GM12878 (cell line): Measurements from ENCODE around the gene PLXNA4. TPM values are rescaled to one million over a fixed set of nuclear protein-coding genes. Genes with fewer than 3 reads are reported as not detected.

Experiments
- ATAC-seq: fragments of 200-7000 bp; cut with Tn5 transposase; 3 replicates; pipeline ENCODE4 v1.9.1; 2020; ENCODE audit warnings: mild to moderate bottlenecking, moderate library complexity
- BruUV-seq: library from RNA; stranded (reverse); fragments of 400-500 nt; replicated peaks from 2 replicates; lab custom pipeline; 2021; lab: Mats Ljungman, UMichigan
- CTCF ChIA-PET: fragments of 300-600 bp; sonication (Branson Sonifier 250); formaldehyde crosslinking; extraction: SDS; loops from one replicate; lab custom pipeline; 2021; ENCODE audit warnings: inconsistent platforms; lab: Yijun Ruan, JAX
- POLR2A ChIA-PET: fragments of 350-600 bp; formaldehyde crosslinking; extraction: SDS; loops from one replicate; lab custom pipeline; 2021; ENCODE audit warnings: inconsistent platforms; lab: Charles Lee
- RAD21 ChIA-PET: fragments of 300-600 bp; sonication (Branson Sonifier 250); formaldehyde crosslinking; loops from one replicate; lab custom pipeline; 2023; ENCODE audit warnings: antibody characterized with exemption; ENCODE audit not compliant: unreplicated experiment; lab: Charles Lee
- SMC1A ChIA-PET: fragments of 300-600 bp; sonication (Branson Sonifier 250); formaldehyde crosslinking; loops from one replicate; lab custom pipeline; 2023; ENCODE audit not compliant: unreplicated experiment, uncharacterized antibody; lab: Charles Lee
- DNase-seq: peaks from one replicate; pipeline ENCODE4 v3.0.0-alpha.2; 2011; ENCODE audit warnings: low read depth, low spot score
- FAIRE-seq: peaks from 3 replicates; lab custom pipeline; 2011; peaks lifted over from hg19 to GRCh38; lab: Jason Lieb, UNC
- H2AFZ ChIP-seq: 2 replicates; pipeline ENCODE4 v1.6.0; 2011; ENCODE audit warnings: low read depth, low read length, control low read depth; ENCODE audit not compliant: control insufficient read depth
- H3K27ac ChIP-seq: 2 replicates; pipeline ENCODE4 v1.5.1; 2011; ENCODE audit warnings: control low read depth; ENCODE audit not compliant: control insufficient read depth, insufficient read depth
- H3K27me3 ChIP-seq, 2 experiments: replicated peaks in 1 of 2; 2 replicates each; pipeline versions ENCODE4 v1.6.0 to v1.6.1; 2011; ENCODE audit warnings: low read length in 1 of 2; ENCODE audit not compliant: control insufficient read depth in 2 of 2, insufficient read depth in 2 of 2
- H3K36me3 ChIP-seq, 2 experiments: 2 replicates each; pipeline ENCODE4 v1.5.1; 2011; ENCODE audit warnings: low read length in 1 of 2; ENCODE audit not compliant: control insufficient read depth in 2 of 2, insufficient read depth in 2 of 2
- H3K4me1 ChIP-seq: 2 replicates; pipeline ENCODE4 v1.6.1; 2011; ENCODE audit warnings: mild to moderate bottlenecking, low read length, moderate library complexity, mixed read lengths; ENCODE audit not compliant: control insufficient read depth, insufficient read depth
- H3K4me2 ChIP-seq: 2 replicates; pipeline ENCODE4 v1.6.0; 2011; ENCODE audit warnings: control low read depth; ENCODE audit not compliant: control insufficient read depth, insufficient read depth
- H3K4me3 ChIP-seq: fragments of 200-600 bp; sonication (generic); 2 replicates; pipeline ENCODE4 v1.5.1; 2016
- H3K79me2 ChIP-seq: 2 replicates; pipeline ENCODE4 v1.6.0; 2011; ENCODE audit warnings: low read length; ENCODE audit not compliant: control insufficient read depth, insufficient read depth
- H3K9ac ChIP-seq: 2 replicates; pipeline ENCODE4 v1.8.0; 2011; ENCODE audit warnings: low read length, control low read depth, mixed read lengths; ENCODE audit not compliant: control insufficient read depth, insufficient read depth
- H3K9me3 ChIP-seq: replicated peaks from 3 replicates; pipeline ENCODE4 v1.5.1; 2011; ENCODE audit warnings: mild to moderate bottlenecking, low read length; ENCODE audit not compliant: control insufficient read depth, insufficient read depth
- H4K20me1 ChIP-seq: 2 replicates; pipeline ENCODE4 v1.6.0; 2011; ENCODE audit not compliant: control insufficient read depth, insufficient read depth
- CBX5 ChIP-seq: sonication (generic); IDR thresholded peaks from 2 replicates; pipeline ENCODE4 v1.6.1; 2016; ENCODE audit warnings: low read depth, moderate library complexity, mild to moderate bottlenecking, inconsistent platforms
- EZH2 ChIP-seq: IDR thresholded peaks from 2 replicates; pipeline ENCODE4 v1.6.1; 2012; ENCODE audit warnings: low read depth, mild to moderate bottlenecking, control low read depth, inconsistent platforms, low read length, borderline replicate concordance; ENCODE audit not compliant: control insufficient read depth
- MTA3 ChIP-seq: IDR thresholded peaks from 2 replicates; pipeline ENCODE4 v1.6.1; 2012; ENCODE audit warnings: low read length, inconsistent platforms, borderline replicate concordance
- NBN ChIP-seq: fragments of 450-650 bp; IDR thresholded peaks from 2 replicates; pipeline ENCODE4 v1.6.1; 2016
- POLR2AphosphoS5 ChIP-seq: IDR thresholded peaks from 2 replicates; pipeline ENCODE4 v1.6.1; 2011; ENCODE audit warnings: mild to moderate bottlenecking, low read length, inconsistent platforms
- SREBF1 ChIP-seq: IDR thresholded peaks from 2 replicates; pipeline ENCODE4 v1.6.1; 2012; ENCODE audit warnings: mild to moderate bottlenecking, low read length
- ZNF207 ChIP-seq: fragments of 450-650 bp; IDR thresholded peaks from 2 replicates; pipeline ENCODE4 v1.6.1; 2014; ENCODE audit warnings: antibody characterized with exemption, mild to moderate bottlenecking, borderline replicate concordance
- ZNF592 ChIP-seq: fragments of 450-650 bp; IDR thresholded peaks from 2 replicates; pipeline ENCODE4 v1.6.1; 2017; ENCODE audit warnings: mild to moderate bottlenecking, moderate library complexity
- WGBS: methylation state at CpG from one replicate; pipeline ENCODE4 v1.1.6; 2016; ENCODE audit warnings: low lambda C conversion rate; ENCODE audit not compliant: insufficient replicate concordance, insufficient coverage; ENCODE audit errors: missing lambda C conversion rate; 5-methylcytosine and 5-hydroxymethylcytosine counted together
- in situ Hi-C: fragments of 300-500 bp; cut with MboI; formaldehyde crosslinking; loops from 9 replicates; pipeline ENCODE4 v1.14.3; 2018; ENCODE audit warnings: mixed read lengths
- intact Hi-C: fragments of 100-400 bp; cut with micrococcal nuclease; formaldehyde crosslinking; loops from one replicate; pipeline ENCODE4 v1.14.2; 2022; ENCODE audit not compliant: unreplicated experiment
- polyA plus RNA-seq, 11 experiments: library from polyadenylated mRNA; depleted of rRNA in 4 of 11; unstranded in 6 of 11; stranded (reverse) in 5 of 11; fragments of >200 nt; fragmentation: Nextera tagmentation in 4 of 11; fragmentation: Illumina TruSeq in 1 of 11; extraction: Ambion mirVana in 4 of 11; extraction: Trizol in 1 of 11; gene quantifications; 1 replicate in 1 of 11; 2 replicates in 10 of 11; pipeline versions ENCODE4 v1.2.1 to v1.2.3, GENCODE V29; 2011 to 2016; ENCODE audit warnings: inconsistent platforms in 2 of 11, missing spikeins in 2 of 11, low read depth in 1 of 11
- total RNA-seq, 4 experiments: library from RNA; depleted of rRNA in 3 of 4; stranded (reverse); fragments of >200 nt in 3 of 4; fragmentation: Illumina TruSeq in 1 of 4; extraction: Trizol in 1 of 4; gene quantifications; 2 replicates each; pipeline versions ENCODE4 v1.2.1 to v1.2.3, GENCODE V29; 2013 to 2021

PLXNA4 gene
- total and polyA plus RNA-seq, 10 of the 15 experiments (the other 5 are each of a cell fraction or from before 2014, with no cell fraction given): 0.03 TPM; not detected in 9

GRCh38 chr7:132420527-132420926 lies 155.7 kb downstream of the PLXNA4 start:
- no peak for DNase-seq

More at GRCh38 chr7:132420527-132420926, 155.7 kb downstream of the PLXNA4 start:
- in situ Hi-C loops: no loop called here
- ChIA-PET CTCF (no interaction called here), POLR2A (no interaction called here), SMC1A (no interaction called here), RAD21 (no interaction called here)
- no TSS peak for BruUV-seq
- Histone ChIP-seq H3K79me2 (no peaks in the 10 kb centered on the region), H4K20me1 (no peaks in the 10 kb centered on the region), H3K27ac (no peak overlapping the region), H2AFZ (no peak overlapping the region), H3K27me3 (no peaks in the 10 kb centered on the region; a peak in 1 of 4 replicates), H3K4me1 (no peaks in the 10 kb centered on the region), H3K4me2 (no peak overlapping the region), H3K9ac (no peak overlapping the region), H3K9me3 (no peaks in the 10 kb centered on the region), H3K36me3 (no peaks in the 10 kb centered on the region), H3K4me3 (no peak overlapping the region)
- no peak for TF ChIP-seq SREBF1
- TF ChIP-seq POLR2AphosphoS5: no peak
- TF ChIP-seq CBX5: no peak
- no peak for TF ChIP-seq MTA3
- TF ChIP-seq EZH2: no peak
- no peak for TF ChIP-seq ZNF207
- no peak for TF ChIP-seq NBN
- TF ChIP-seq ZNF592: no peak
- ATAC-seq (no peak), FAIRE-seq (no peak)
- intact Hi-C loops: no loop called here
- WGBS: 0% methylated on average over 2 of the region's 2 CpGs
